RPMI8226 (cell line): ENCODE results near the gene NT5C3A.
"Not testable (repeated sequence)": the region's sequence is repeated elsewhere in the genome, so short reads cannot be mapped to it uniquely, and the experiment has no call there.

Experiments used
- DNase-seq: peaks from one replicate; pipeline ENCODE4 v3.0.0-alpha.2; 2015

The NT5C3A gene

DNA sequence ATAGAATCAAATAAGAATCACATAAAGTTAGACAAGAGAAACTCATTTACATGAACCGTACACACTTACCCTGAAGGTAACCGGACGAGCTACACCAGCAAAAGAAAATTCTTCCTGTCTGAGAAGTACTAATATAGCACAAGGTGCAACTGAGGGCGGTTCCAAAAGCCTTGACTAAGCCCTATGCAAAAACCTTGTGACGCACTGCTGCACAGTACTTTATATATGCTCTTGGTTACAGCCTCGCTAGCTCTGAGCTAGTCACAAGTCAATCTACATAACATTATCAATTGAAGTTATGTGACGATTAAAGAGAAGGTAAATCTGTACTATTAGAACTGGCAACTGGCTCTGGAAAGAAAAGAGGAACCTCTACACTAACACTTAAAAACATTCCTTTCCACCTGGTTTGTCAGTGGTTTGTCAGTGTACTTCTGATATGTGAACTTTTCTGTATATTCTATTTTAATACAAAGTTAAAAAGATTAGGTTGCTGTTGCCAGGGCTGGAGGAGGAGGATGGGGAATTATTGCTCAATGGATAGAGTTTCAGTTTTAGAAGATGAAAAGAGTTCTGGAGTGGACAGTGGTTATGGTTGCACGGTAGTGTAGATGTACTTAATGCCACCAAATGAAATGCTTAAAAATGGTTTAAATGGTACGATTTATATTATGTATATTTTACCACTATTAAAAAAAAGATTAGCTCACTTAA lies 21.6 kb downstream of the NT5C3A start:
- peak; percentile 92 for DNase-seq

DNA sequence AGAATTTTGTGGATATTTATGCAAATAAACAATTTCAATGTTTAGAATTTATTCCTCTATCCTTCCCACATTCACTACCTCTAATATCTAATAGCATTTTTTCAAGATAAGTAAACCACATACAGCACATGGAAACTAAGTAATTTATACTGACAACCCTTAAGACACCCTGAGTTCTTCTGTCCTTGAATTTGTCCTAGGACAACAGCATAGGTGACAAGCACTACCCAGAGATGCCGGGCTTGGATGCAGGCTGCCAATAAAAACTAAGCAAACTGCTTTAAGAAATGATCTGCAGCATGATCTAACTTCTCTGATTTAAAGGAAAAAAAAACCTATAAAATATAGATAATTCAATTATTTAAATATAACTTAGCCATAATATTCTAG lies 22.7 kb downstream of the NT5C3A start:
- DNase-seq, result no peak

DNA sequence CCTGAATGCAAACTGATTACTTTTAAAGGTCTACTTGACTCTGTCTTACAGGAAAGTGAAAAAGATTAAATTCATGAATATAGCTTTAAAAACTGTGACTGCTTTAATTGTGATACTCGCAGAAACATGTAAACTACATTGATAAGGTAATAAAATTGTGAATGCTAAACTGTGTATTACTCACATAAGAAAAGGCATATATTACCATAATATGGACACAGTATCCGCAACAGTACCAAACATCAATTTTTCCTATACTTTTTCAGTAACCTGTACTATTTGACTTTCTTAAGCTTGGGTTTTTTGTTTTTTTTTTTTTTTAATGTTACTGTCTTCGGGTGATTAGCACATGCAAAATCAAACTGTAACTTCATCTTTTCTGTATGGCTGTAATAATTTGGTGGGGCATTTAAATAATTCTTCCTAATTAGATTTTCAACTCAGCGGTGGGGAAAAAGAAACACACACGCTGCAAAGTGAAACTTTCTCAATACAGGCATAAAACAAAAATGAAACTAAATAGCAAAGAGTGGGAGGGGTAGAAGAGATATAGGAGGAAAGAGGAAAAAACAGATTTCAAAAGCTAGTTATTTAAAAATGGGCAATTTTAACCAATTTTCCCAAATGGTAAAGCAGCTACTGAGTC lies 23.2 kb downstream of the NT5C3A start:
- DNase-seq, result peak; percentile 34

DNA sequence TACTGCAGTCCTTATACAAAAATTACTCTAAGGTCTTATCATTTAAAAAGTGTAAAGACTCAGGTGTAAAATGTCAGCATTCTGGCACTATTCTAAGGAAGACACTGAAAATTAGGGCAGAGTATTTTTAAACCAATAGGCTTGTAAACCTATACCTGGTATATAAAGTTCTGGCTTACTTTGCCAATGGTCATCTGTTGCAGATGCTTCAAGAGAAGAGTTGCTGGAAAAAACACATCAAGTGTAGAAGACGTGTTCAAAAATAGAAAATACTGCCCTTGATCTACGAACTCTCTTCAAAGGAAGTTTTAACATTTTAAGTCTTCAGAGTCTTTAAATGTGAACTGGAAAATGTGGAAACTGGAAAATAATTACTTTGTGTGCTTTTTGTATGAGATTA lies 23.9 kb downstream of the NT5C3A start:
- DNase-seq, result no peak

DNA sequence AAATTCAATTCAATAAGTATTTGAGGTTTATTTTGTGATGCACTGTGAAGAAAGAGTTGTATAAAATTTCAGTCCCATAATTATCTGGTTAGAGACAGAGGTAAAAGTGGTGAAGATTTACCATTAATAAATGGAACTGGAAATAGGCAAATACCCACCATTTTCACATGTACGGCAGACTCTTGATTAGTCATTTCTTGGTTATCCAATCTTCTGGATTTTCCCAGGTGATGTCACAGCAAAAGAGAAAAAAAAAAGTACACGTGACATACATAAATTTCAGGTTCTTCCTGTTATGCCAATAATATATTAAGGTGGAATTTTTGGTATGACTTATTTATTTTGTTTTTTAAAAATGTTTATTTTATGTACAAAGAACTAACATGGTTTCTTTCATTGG lies 26.8 kb downstream of the NT5C3A start:
- no peak for DNase-seq

DNA sequence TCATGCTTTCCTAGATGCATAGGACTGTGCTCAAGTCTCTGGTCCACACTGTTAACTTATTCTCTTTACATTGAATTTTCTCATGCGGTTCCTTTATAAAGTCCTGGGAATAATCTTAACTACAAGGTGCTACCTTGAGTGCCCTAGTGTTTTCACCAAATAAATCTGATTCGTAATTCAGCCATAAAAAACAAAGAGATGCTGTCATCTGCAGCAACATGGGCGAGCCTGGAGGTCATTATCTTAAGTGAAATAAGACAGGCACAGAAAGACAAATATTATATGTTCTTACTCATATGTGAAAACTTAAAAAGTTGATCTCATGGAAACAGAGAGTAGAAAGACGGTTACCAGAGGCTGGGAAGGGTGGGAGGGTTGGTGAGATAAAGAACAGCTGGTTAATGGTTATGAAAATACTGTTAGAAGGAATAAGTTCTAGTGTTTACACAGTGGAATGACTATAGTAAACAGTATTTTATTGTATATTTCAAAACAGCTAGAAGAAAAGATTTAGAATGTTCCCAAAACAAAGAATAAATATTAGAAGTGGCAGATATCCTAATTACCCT lies 38.3 kb downstream of the NT5C3A start:
- no peak for DNase-seq

DNA sequence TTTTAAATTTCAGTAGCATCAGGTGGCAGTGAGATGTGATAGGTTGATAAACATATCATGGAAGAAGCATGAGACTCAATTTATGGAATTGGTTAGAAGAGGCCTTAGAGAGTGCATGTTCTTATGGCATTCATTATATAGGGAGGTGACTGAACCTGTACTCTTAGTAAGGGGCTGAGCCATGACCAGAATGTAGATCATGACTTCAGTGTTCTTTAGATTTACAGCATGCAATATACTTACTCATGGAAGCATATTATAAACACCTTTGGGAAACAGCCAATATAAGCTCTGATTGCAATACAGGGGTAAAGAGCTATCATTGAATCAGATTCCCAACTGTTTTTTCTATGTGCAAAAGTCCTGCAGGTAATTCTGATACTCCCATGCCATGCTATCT lies 50.2 kb downstream of the NT5C3A start:
- DNase-seq, result no peak

DNA sequence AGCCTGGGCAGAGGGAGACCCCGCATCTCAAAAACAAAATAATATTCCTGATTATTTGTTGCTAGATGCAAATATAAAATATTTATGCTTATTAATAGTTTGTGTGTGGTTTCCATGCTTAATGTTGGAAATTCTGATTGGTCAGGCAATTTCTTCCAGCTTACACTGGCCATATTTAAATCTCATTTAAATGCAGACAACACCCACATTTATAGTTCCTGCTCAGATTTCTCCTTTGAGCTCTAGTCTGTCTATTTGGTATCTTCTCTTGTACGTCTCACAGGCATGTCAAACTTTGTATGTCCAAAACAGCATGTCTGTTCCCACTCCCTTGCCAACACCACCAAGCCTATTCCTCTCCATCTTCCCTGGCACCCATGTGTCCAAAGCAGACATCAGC lies 52.8 kb downstream of the NT5C3A start:
- no peak for DNase-seq

DNA sequence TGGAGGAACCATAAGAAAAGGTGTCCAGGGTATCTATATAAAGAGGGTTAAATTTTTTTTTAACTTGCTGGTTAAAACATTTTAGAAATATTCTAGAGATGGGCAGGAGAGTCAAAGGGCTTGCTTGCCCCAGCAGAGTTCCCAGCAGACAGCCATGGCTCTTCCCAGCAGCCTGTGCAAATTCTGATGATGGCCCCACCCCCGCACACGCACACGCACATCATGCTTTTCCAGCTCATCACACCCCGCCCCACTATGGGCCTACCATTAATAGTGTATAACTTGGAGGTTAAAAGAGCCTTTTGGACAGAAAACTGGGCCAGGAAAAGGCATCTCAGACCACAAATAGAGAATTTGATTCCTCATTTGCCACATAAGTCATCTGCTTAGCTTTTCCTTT lies 56.9 kb downstream of the NT5C3A start:
- not testable (repeated sequence) for DNase-seq

DNA sequence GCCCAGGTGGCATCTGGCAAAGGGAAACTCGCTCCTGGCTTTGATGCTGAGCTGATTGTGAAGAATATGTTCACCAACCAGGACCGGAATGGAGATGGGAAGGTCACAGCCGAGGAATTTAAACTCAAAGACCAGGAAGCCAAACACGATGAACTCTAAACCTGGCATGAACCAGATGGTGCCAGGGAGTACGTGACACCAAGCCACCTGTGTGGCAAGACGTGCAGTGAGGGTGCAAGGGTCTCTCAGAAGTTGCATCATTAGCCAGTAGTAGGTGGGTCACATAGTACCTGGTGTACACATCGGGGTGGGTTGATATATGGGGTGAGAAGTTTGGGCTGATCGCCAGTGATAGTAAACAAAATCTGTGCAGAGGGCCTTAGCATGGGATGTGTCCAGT lies 57.4 kb downstream of the NT5C3A start:
- not testable (repeated sequence) for DNase-seq

DNA sequence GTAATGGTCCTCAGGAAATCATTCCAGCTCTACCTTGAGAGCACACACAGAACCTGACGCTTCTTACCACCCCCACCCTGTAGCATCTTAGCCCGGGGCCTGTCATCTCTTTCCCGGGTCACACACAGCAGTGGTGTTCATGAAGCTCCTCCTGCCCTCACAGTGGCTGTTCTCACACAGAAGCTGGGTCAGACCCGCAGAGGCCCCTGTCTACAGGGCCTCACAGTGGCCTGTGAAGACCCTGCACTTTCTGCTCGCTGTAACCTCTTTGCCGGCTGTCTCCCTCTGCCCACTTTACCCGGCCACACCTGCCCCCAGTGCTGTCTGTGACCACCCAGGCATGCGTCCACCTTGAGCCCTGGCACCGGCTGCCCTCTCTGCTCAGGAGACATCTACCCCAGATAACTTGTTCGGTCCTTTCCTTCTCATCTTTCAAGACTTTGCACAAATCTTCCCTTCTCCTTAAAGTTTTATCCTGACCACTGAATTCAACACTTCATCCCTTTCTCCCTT lies 58.4 kb downstream of the NT5C3A start:
- not testable (repeated sequence) for DNase-seq

DNA sequence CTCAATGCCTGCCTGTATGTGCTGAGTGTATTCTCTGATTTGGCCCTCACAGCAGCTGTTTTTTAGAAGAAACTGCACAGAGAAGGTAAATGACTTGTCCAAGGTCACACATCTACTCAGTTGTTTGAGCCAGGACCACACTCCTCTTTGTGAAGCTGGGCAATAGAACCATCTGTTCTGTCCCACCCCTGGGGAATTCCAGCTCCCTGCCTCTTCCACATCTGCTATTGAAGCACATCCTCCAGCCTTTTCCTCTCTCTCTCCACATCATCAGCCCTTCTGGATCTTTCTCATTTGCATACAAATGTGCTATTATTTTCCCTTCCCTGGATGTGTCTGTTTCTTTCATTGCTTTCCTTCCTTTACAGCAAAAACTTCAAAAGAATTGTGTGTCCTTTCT lies 59.5 kb downstream of the NT5C3A start:
- not testable (repeated sequence) for DNase-seq

DNA sequence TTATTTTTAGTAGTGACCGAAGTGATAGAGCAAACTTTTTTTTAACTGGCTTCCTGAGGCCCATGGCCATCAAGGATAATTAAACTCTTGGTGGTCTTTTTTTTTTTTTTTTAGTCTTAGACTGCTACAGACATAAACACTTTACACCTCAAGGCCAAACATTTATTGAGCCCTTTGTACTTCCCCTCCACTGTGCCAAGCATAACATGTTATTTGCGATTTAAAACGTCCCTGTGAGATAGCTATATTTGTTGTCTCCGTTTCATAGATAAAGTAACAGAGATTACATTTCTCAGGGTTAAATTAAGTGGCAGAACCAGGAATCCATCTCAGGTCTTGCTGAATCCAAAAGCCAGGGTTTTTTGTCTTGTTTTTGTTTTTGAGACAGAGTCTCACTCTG lies 63.2 kb downstream of the NT5C3A start:
- not testable (repeated sequence) for DNase-seq

DNA sequence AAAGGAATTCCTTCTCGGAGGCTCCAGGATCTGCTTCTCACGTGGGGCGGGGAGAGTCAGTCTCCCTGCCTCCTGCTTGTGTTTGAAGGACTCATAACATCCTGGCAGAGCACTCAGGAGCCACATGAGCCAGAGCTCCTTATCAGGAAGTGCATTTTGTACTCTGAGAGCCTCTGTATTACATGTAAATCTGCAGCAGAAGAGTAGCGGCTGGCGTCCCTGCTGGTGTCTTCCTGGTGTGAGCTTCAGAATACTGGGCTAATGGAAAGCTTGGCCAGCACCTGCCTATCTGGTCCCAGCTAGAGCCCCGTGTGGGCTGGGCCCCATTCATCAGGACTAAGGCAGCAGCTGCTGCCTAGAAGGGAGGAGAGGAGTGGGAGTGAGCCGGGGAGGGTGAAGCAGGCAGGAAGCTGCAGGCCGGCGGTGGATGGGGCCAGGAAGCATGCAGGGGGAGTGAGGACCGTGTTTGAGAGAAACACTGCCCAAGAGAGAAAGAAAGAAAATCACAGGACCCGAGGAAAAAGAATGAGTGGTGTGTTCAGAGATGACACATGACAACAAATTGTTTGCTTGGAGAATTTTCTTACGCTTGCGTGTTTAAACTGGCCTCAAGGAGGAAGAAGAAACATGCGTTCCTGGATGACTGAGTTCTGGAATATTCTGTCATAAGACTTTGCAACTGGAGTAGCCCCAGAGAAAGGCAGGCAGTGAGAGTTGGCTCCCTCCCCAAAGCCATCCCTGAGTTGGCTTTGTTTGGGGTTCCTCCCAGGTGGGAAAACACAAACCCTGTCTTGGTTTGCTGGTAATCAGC lies 64.0 kb downstream of the NT5C3A start:
- not testable (repeated sequence) for DNase-seq

DNA sequence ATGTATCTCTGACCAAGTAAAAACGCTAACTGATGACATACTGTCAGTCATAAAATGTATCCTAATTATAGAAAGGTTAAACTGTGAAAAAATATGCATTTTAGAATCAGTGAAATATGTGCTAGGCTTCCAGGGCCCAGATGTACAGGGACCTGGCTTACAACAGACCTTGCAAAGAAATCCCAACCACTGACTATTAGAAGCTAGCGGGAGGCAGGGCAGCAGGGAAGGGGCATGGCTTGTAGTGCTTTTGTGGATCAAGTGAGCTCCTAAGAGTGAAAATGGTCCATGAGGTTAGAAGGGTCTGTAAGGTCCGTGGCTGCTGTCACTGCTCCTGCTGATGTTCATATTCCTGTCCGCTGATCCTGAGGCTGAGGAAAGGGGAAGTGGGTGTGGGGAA lies 64.6 kb downstream of the NT5C3A start:
- not testable (repeated sequence) for DNase-seq

DNA sequence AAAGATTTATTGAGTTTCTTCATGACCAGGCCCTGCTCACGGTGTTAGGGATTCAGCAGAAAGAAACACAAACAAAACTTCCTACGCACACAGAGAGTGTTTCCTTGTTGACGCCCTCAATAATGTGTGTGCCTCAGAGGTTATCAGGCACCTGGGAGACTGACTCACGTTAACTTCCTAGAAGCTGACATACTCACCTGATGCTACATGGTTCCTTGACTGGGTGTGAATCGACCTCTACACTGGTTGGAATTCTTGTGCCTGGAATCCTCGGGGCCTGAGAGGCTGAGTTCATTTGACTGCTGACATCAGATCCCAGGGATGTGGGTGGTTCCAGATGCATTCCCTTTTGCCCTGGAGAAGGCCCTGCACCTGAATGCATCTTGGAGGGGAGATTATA lies 69.8 kb downstream of the NT5C3A start:
- DNase-seq, result not testable (repeated sequence)

DNA sequence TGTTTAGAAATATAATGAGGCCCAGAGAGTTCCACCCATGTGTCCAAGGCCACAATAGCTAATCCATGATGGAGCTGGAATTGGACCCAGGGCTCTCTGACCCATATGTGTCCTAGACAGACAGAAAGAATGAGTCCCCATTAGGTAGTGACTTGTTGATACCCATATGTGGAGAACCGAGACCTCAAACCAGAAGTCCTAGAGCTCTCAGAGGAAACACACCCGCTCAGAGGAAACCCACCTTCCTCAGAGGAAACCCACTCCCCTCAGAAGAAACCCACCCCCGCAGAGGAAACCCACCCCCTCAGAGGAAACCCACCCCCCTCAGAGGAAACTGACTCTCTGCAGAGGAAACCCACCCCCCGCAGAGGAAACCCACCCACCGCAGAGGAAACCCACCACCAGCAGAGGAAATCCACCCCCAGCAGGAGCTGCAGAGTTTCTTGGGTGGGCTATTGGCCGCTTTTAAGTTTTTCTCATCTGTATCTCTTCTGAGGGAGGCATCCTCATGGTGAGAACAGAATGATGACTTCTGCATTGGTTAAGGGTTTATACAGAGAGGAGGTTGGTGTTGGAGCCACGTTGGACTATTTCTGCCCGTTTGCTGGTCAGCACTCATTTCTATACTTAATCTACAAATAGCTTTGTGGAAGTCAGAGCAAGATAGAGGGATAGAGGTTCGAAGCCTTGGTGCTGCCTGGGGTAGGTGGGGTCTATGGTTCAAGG lies 70.4 kb downstream of the NT5C3A start:
- DNase-seq, result not testable (repeated sequence)

DNA sequence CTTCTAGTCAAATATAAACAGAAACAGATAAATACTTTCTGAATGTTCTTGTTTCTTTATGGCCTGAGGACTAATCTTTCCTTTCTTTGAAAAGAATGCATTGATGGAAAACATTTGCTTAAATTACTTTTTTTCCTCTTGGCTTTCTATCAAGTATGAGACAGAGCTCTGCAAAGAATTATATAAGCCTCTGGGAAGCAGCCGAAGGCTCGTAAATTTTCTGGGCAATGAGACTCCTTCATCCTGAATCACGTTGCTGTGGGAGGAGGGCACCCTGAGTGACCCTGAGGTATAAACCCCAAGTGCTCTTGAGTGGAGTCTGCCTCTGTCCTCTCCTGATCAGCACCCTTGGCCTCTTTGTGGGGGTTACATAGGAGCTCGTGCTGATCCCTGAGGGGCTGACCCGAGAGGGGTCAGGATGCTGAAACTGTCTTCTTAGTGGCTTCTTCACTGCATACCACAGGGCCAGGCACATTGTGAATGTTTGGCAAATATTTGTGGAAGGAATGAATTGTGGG lies 71.4 kb downstream of the NT5C3A start:
- DNase-seq, result not testable (repeated sequence)

DNA sequence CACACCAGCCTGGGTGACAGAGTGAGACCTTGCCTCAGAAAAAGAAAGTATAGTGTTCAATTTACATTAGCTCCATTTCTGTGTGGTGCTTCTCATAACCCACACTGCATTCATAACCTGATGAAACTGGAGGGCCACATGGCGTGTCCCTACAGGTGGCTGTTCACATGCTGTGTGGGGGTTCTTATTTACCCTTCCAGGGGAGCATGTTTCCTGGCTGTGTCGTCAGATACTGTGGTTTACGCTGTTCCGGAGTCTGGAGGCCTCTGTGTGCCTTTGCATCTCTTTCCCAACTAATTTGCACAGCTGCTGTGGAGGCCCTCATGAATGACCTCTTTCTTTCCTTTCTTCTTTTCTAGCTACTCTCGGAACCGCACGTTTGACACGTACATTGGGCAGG lies 74.4 kb downstream of the NT5C3A start:
- not testable (repeated sequence) for DNase-seq

DNA sequence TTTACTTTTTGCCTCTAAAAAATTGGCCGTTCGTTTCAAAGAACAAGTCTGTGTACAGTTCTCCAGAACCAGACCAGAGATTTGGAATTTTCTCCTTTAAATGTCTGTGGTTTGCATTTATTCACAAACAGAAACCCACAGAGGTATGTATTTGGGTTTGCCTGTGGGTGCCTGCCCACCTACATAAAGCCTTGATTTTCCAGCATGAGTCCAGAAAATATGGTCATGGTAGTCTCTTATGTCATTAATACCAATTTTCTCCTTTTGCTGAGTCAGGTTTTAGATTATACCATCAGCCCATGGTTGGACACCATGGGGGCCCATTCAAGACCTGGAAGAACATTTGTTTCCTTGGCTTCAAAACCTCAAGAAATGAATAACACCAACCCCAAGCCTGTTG lies 82.7 kb downstream of the NT5C3A start:
- DNase-seq, result not testable (repeated sequence)

DNA sequence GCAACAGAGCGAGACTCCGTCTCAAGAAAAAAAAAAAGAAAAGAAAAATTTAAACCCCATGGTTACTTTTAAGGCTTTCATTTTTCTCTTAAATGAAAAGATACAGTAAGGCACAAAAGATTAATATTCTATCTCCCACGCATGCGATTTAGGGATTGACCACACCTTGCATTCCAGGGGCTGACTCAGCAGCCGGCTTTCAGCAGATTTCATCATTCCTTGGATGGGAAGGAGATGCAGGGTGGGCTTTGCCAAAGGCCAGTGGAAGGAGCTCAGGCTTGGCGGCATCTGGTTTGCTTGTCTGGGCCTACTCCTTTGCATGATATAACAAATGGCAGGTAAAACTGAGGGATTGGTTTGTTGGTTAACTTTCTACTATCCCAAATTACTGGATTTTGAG lies 83.3 kb downstream of the NT5C3A start:
- DNase-seq, result not testable (repeated sequence)

DNA sequence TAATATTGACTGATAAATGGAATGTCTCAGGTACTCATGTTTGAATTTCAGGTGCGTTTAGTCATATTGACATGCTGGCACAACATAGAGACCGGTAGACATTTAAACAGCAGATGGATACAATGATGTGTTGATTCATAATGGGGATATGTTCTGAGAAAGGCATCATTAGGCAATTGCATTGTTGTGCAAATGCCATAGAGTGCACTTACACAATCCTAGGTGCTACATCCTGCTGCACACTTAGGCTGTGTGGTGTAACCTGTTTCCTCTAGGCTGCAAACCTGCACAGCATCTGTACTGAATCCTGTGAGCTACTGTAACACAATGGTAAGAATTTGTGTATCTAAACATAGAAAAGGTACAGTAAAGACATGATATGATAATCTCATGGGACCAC lies 85.4 kb downstream of the NT5C3A start:
- not testable (repeated sequence) for DNase-seq
